ENCODE measurements around the gene ARHGEF16. TPM values are rescaled to one million over a fixed set of nuclear protein-coding genes. Genes with fewer than 3 reads are reported as not detected.

The ARHGEF16 gene
- total RNA-seq (2014; rRNA removed; shearing (Covaris generic)), result 0.59 and 3.0 TPM in 2 replicates

- peak; percentile 54 for DNase-seq (ENCODE audit: low read depth)
Observed at GRCh38 chr1:3453891-3454810, at the start of gene ARHGEF16. TSS of gene ARHGEF16 (plus strand) at chr1:3454665. CDS start at chr1:3463085, 8,420 bp downstream.

- DNase-seq (ENCODE audit: low read depth), result no peak
Observed at GRCh38 chr1:3404801-3405200, 49.7 kb upstream of the ARHGEF16 start.

GRCh38 chr1:3405491-3405890 is 49.0 kb upstream of the ARHGEF16 start:
- DNase-seq (ENCODE audit: low read depth), result no peak

GRCh38 chr1:3405974-3406867 is 48.2 kb upstream of the ARHGEF16 start:
- DNase-seq (ENCODE audit: low read depth), result no peak

GRCh38 chr1:3407021-3407420 is 47.4 kb upstream of the ARHGEF16 start:
- no peak for DNase-seq (ENCODE audit: low read depth)

GRCh38 chr1:3408751-3409266 is 45.7 kb upstream of the ARHGEF16 start:
- DNase-seq (ENCODE audit: low read depth), result no peak

GRCh38 chr1:3409366-3410141 is 44.9 kb upstream of the ARHGEF16 start:
- no peak for DNase-seq (ENCODE audit: low read depth)

GRCh38 chr1:3410142-3410925 is 44.1 kb upstream of the ARHGEF16 start:
- DNase-seq (ENCODE audit: low read depth), result peak; percentile 63

GRCh38 chr1:3411806-3412205 is 42.7 kb upstream of the ARHGEF16 start:
- DNase-seq (ENCODE audit: low read depth), result no peak

- DNase-seq (ENCODE audit: low read depth), result no peak
Observed at GRCh38 chr1:3412376-3412775, 42.1 kb upstream of the ARHGEF16 start.

- DNase-seq (ENCODE audit: low read depth), result no peak
Observed at GRCh38 chr1:3413975-3414710, 40.3 kb upstream of the ARHGEF16 start.

GRCh38 chr1:3415260-3416090 is 39.0 kb upstream of the ARHGEF16 start:
- DNase-seq (ENCODE audit: low read depth), result no peak

- no peak for DNase-seq (ENCODE audit: low read depth)
Observed at GRCh38 chr1:3417082-3417739, 37.3 kb upstream of the ARHGEF16 start.

- no peak for DNase-seq (ENCODE audit: low read depth)
Observed at GRCh38 chr1:3417934-3418333, 36.5 kb upstream of the ARHGEF16 start.

GRCh38 chr1:3418600-3418999 is 35.9 kb upstream of the ARHGEF16 start:
- no peak for DNase-seq (ENCODE audit: low read depth)

GRCh38 chr1:3419415-3420204 is 34.9 kb upstream of the ARHGEF16 start:
- DNase-seq (ENCODE audit: low read depth), result peak; percentile 25

GRCh38 chr1:3420218-3420951 is 34.1 kb upstream of the ARHGEF16 start:
- DNase-seq (ENCODE audit: low read depth), result no peak
